Measurements from ENCODE around the gene ELMO1.

Gene ELMO1

GRCh38 chr7:37117292-37117691, 331.4 kb downstream of the ELMO1 start:
- ChIA-PET CTCF (no interaction called here), POLR2A (ENCODE audit: low non-redundant PET) (no interaction called here)
- no peak overlapping the region for H3K27ac ChIP-seq
- DNase-seq (ENCODE audit: low spot score) = no peak
- TF ChIP-seq CTCF (conservative IDR thresholded peaks at IDR 0.05; ENCODE audit: low read depth) = no peak

- CTCF ChIA-PET = interaction anchor here (0.9 kb wide), 1 partner anchor 629 kb away, joined by 5 read pairs; no protein-coding TSS in a partner anchor
- no peak overlapping the region for H3K27ac ChIP-seq
- POLR2A ChIA-PET (ENCODE audit: low non-redundant PET) = no interaction called here
- TF ChIP-seq CTCF (conservative IDR thresholded peaks at IDR 0.05; ENCODE audit: low read depth) = no peak
- no peak for DNase-seq (ENCODE audit: low spot score)
Measured at GRCh38 chr7:37116093-37116701, 332.5 kb downstream of the ELMO1 start.

DNA sequence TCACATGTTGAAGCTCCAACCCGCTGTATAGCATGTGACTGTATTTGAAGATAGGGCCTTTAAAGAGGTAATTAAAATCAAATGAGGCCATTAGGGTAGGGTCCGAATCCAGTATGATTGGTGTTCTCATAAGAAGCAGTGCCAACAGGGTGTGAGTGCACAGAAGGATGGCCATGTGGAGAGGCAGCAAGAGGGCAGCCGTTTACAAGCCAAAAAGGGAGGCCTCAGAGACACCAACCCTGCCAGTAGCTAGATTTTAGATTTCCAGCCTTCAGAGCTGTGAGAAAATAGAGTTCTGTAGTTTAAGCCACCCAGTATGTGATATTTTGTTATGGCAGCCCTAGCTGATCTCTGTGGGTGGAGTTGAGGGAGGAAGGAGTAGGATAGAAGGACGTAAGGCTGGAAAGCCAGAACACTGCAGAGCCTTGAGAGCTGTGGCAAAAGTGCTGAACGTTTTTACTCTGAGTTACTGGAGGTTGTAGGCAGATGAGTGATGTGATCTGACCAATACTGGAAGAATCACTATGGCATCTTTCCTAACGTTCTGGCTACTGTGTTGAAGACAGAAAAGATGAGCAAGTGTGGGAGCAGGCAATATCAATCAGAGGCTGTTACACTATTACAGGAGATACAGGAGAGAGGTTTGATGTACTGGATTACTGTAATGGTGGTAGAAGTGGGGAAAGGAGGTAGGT, 334.9 kb downstream of the ELMO1 start:
- DNase-seq (ENCODE audit: low spot score) = no peak
- POLR2A ChIA-PET (ENCODE audit: low non-redundant PET) = no interaction called here
- CTCF ChIA-PET = interaction anchor here (0.6 kb wide), 1 partner anchor 23 kb away, joined by 3 read pairs; no protein-coding TSS in a partner anchor
- no peak for TF ChIP-seq CTCF (conservative IDR thresholded peaks at IDR 0.05; ENCODE audit: low read depth)
- no peak overlapping the region for H3K27ac ChIP-seq

DNA sequence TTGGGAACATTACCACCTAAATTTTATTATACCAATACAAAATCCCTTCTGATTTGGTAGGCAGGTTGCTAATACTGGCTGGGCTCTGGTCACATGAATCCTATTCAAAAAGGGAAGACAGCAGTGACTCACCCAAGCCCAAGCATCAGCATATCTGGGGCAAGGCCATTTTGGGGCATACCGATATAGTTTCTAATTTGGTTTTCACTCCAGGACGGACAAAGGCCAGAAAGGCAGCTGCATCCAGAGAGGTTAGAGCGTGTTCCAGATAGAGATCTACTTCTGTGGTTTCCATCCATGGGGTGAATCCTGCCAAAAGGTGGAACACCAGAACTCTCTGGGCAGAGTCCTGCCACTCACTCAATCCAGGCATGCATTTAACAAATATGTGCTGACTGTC, 335.8 kb downstream of the ELMO1 start:
- POLR2A ChIA-PET (ENCODE audit: low non-redundant PET) = no interaction called here

DNA sequence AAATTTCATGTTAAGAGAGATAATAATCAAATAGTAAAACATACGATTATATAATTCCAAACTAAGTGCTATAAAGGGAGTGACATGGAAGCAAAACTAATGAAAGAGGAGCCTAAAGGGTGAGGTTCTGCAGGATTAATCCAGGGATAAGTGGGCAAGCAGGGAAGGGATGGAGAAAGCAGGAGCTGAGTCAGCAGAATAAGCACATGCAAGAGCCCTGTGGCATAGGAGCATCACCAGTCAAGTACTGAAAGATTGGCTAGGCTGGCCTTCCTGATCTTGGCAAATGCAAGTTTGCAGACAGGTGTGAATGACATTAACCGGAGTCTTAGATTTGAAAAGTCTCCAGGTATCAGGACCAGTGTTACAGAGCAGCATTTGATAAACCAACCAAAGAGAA, 336.4 kb downstream of the ELMO1 start:
- H3K27ac ChIP-seq = no peak overlapping the region
- no peak for TF ChIP-seq CTCF (conservative IDR thresholded peaks at IDR 0.05; ENCODE audit: low read depth)
- POLR2A ChIA-PET (ENCODE audit: low non-redundant PET) = no interaction called here
- CTCF ChIA-PET = no interaction called here
- DNase-seq (ENCODE audit: low spot score) = no peak

More for the DNA sequence above, 335.8 kb downstream of the ELMO1 start:
- TF ChIP-seq CTCF (conservative IDR thresholded peaks at IDR 0.05; ENCODE audit: low read depth) = no peak
- CTCF ChIA-PET = no interaction called here
- no peak for DNase-seq (ENCODE audit: low spot score)
- H3K27ac ChIP-seq = no peak overlapping the region

DNA sequence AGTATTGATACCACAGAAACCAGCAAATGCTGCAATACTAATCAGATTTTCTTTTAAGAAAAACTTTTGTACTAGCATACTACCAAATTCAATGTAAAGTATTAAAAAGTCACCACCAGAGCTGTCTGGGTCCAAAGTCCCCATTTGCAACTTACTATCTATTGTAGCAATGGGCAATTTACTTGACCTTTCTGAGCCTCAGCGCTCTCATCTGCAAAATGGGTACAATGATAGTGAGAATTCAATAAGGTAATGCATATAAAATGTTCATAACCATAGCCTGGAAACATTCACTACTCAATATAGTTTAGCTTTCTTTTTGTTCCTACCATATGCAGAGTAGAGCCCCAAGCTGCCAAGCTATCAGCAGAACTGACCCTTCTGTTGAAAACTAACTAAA, 337.2 kb downstream of the ELMO1 start:
- no peak for DNase-seq (ENCODE audit: low spot score)
- CTCF ChIA-PET = no interaction called here
- no peak overlapping the region for H3K27ac ChIP-seq
- POLR2A ChIA-PET (ENCODE audit: low non-redundant PET) = no interaction called here
- TF ChIP-seq CTCF (conservative IDR thresholded peaks at IDR 0.05; ENCODE audit: low read depth) = no peak
